Lung (tissue), 12 donors: ENCODE data around the gene APOA1. TPM values are rescaled to one million over a fixed set of nuclear protein-coding genes. Genes with fewer than 3 reads are reported as not detected.

Experiments used
- ATAC-seq: fragments of 200-7000 bp; cut with Tn5 transposase; one replicate; pipeline ENCODE4 v1.9.1; 2020; ENCODE audit warnings: moderate number of reproducible peaks; ENCODE audit not compliant: insufficient read depth, low FRiP score
- DNase-seq, 3 donors: peaks; one replicate each; pipeline ENCODE4 v3.0.0-alpha.2; 2013 to 2017
- H3K27ac ChIP-seq, 2 donors: one replicate each; pipeline ENCODE4 v1.5.1; 2013; ENCODE audit warnings: mild to moderate bottlenecking in 2 of 2, moderate library complexity in 2 of 2, control low read depth in 1 of 2, inconsistent platforms in 1 of 2, low read depth in 1 of 2, low read length in 1 of 2
- H3K27me3 ChIP-seq, 3 donors: one replicate each; pipeline ENCODE4 v1.5.1; 2013; ENCODE audit warnings: low read length in 2 of 3; ENCODE audit not compliant: control insufficient read depth in 3 of 3, insufficient read depth in 3 of 3
- H3K36me3 ChIP-seq, 4 donors: one replicate each; pipeline ENCODE4 v1.5.1; 2013; ENCODE audit warnings: low read length in 4 of 4, mild to moderate bottlenecking in 1 of 4, moderate library complexity in 1 of 4; ENCODE audit not compliant: control insufficient read depth in 4 of 4, insufficient read depth in 4 of 4
- H3K4me1 ChIP-seq, 5 donors: one replicate each; pipeline ENCODE4 v1.5.1; 2013; ENCODE audit warnings: low read length in 5 of 5, mild to moderate bottlenecking in 2 of 5, moderate library complexity in 1 of 5; ENCODE audit not compliant: control insufficient read depth in 5 of 5, insufficient read depth in 5 of 5
- H3K4me3 ChIP-seq: one replicate; pipeline ENCODE4 v1.5.1; 2013; ENCODE audit warnings: mild to moderate bottlenecking, control low read depth, moderate library complexity
- H3K9ac ChIP-seq, 2 donors: one replicate each; pipeline ENCODE4 v1.5.1; 2013; ENCODE audit warnings: low read length in 2 of 2, control low read depth in 1 of 2; ENCODE audit not compliant: insufficient read depth in 1 of 2
- H3K9me3 ChIP-seq, 4 donors: one replicate each; pipeline ENCODE4 v1.5.1; 2013; ENCODE audit warnings: low read length in 3 of 4, mild to moderate bottlenecking in 1 of 4, moderate library complexity in 1 of 4; ENCODE audit not compliant: control insufficient read depth in 4 of 4, insufficient read depth in 3 of 4
- CTCF ChIP-seq: IDR thresholded peaks from 2 replicates; pipeline ENCODE4 v1.5.1; 2012; ENCODE audit warnings: mild to moderate bottlenecking; ENCODE audit errors: control extremely low read depth, extremely low read depth
- whole genome bisulfite sequencing, 2 donors: extraction: QIAGEN DNeasy Blood & Tissue Kit; methylation state at CpG; one replicate each; pipeline ENCODE4 v1.1.7; 2013; 5-methylcytosine and 5-hydroxymethylcytosine counted together
- polyA plus RNA-seq, 2 donors: library from polyadenylated mRNA; stranded (reverse); fragments of 200-250 nt; gene quantifications; one replicate each; pipeline ENCODE4 v1.2.1, GENCODE V29; 2013
- total RNA-seq, 2 donors: library from RNA; depleted of rRNA in 1 of 2; stranded (reverse); fragments of >200 nt in 1 of 2; gene quantifications; one replicate each; pipeline ENCODE4 v1.2.1, GENCODE V29; 2014 to 2021
- donor health status: control.
- donor health status: control.
- donor health status: Bipolar disorder and iron deficiency.
- donor health status: healthy.
- donor health status: DM: yes; HTN: yes; CAD: no.

The APOA1 gene
- total and polyA plus RNA-seq, 4 donors = 1.2 to 18.2 (median 3.1) TPM

DNA sequence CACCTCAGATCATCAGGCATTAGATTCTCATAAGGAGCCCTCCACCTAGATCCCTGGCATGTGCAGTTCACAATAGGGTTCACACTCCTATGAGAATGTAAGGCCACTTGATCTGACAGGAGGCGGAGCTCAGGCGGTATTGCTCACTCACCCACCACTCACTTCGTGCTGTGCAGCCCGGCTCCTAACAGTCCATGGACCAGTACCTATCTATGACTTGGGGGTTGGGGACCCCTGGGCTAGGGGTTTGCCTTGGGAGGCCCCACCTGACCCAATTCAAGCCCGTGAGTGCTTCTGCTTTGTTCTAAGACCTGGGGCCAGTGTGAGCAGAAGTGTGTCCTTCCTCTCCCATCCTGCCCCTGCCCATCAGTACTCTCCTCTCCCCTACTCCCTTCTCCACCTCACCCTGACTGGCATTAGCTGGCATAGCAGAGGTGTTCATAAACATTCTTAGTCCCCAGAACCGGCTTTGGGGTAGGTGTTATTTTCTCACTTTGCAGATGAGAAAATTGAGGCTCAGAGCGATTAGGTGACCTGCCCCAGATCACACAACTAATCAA lies 5.6 kb downstream of the APOA1 start:
- WGBS, 2 donors = 89 to 94% methylated on average over 7 of the region's 7 CpGs
- Histone ChIP-seq H3K27ac (no peak overlapping the region), H3K27me3 (no peaks in the 10 kb centered on the region), H3K4me3 (no peak overlapping the region), H3K9me3 (no peaks in the 10 kb centered on the region), H3K9ac (no peak overlapping the region), H3K4me1 (peaks cover 0 to 30% (median 18%) of the 10 kb centered on the region in 5 donors), H3K36me3 (no peaks in the 10 kb centered on the region)
- no peak for DNase-seq
- TF ChIP-seq CTCF = no peak
- no peak for ATAC-seq

DNA sequence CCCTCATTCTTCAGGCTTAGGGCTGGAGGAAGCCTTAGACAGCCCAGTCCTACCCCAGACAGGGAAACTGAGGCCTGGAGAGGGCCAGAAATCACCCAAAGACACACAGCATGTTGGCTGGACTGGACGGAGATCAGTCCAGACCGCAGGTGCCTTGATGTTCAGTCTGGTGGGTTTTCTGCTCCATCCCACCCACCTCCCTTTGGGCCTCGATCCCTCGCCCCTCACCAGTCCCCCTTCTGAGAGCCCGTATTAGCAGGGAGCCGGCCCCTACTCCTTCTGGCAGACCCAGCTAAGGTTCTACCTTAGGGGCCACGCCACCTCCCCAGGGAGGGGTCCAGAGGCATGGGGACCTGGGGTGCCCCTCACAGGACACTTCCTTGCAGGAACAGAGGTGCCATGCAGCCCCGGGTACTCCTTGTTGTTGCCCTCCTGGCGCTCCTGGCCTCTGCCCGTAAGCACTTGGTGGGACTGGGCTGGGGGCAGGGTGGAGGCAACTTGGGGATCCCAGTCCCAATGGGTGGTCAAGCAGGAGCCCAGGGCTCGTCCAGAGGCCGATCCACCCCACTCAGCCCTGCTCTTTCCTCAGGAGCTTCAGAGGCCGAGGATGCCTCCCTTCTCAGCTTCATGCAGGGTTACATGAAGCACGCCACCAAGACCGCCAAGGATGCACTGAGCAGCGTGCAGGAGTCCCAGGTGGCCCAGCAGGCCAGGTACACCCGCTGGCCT lies 7.1 kb downstream of the APOA1 start:
- H3K4me1 ChIP-seq = peaks cover 0 to 19% (median 11%) of the 10 kb centered on the region in 5 donors
- 96% methylated on average over 17 of the region's 17 CpGs for WGBS, 2 donors
- no peaks in the 10 kb centered on the region for H3K27me3 ChIP-seq
- no peak for DNase-seq
- no peak overlapping the region for H3K9ac ChIP-seq
- H3K9me3 ChIP-seq = no peaks in the 10 kb centered on the region
- TF ChIP-seq CTCF = no peak
- H3K36me3 ChIP-seq = no peaks in the 10 kb centered on the region
- no peak overlapping the region for H3K27ac ChIP-seq
- ATAC-seq = no peak
- H3K4me3 ChIP-seq = no peak overlapping the region

GRCh38 chr11:116829525-116830183 lies 7.8 kb downstream of the APOA1 start, which contains the start of gene APOC3:
Gene APOC3 (plus strand): TSS chr11:116829907. CDS start chr11:116830583, 676 bp downstream.
- no peak within 1 kb of the TSS for H3K9ac ChIP-seq
- no peaks in the 10 kb centered on the region for H3K36me3 ChIP-seq
- H3K9me3 ChIP-seq = no peaks in the 10 kb centered on the region
- DNase-seq (peak; percentile 37 to 67 (median 50)), ATAC-seq (no peak)
- H3K27me3 ChIP-seq = no peaks in the 10 kb centered on the region
- WGBS, 2 donors = 70 to 76% methylated on average over 9 of the region's 9 CpGs
- peaks cover 0 to 12% (median 7%) of the 10 kb centered on the region in 5 donors for H3K4me1 ChIP-seq
- TF ChIP-seq CTCF = no peak
- no peak within 1 kb of the TSS for H3K4me3 ChIP-seq
- H3K27ac ChIP-seq = no peak within 1 kb of the TSS
